ENCODE data around the gene PDE6A. TPM values are rescaled to one million over a fixed set of nuclear protein-coding genes. Genes with fewer than 3 reads are reported as not detected.

Gene PDE6A
- total and polyA plus RNA-seq, 2 of the 8 experiments (the other 6 are each of a cell fraction or from before 2014, with no cell fraction given): not detected

DNA sequence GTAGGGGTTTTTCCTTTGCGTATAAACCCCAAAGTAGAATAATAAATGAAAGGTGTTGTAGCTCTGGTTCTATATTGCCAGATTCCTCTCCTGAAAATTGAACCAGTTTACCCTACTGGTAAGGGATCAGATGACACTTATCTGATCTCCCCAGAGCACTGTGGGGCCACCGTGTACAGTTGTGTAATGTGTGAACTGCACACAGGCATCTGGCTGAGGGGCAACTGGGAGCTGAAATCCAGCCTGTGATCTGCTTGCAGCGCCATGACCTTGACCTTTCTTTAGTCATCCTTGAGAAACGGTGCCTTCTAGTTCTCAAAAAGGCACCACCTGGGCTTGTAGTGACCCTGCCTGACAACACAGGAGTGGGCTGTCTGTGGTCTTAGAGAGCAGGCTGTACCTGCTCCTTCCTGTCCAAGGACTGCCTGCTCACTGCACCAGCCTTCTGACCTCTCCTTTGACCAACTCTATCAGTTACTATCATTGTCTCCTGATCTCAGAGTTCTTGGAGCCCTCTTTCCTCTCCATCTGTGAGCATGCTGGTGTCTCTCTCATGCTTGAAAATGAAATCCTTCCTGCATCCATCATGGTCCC is 40.2 kb downstream of the PDE6A start:
- H3K27me3 ChIP-seq (replicated peaks in 1 of 4; ENCODE audit: control insufficient read depth in 3 of 4, extremely low read depth in 1 of 4, insufficient read depth in 3 of 4, low read length in 3 of 4): no peaks in the 10 kb centered on the region
- H2BK20ac ChIP-seq (ENCODE audit: low read length): no peak overlapping the region
- no peak overlapping the region for H3K4me3 ChIP-seq (ENCODE audit: extremely low read depth in 1 of 4, insufficient read depth in 2 of 4, low read depth in 3 of 4, low read length in 4 of 4)
- no peak overlapping the region for H3K56ac ChIP-seq (replicated peaks; ENCODE audit: insufficient read length, low read depth, low read length)
- FAIRE-seq: no peak
- H3K18ac ChIP-seq (ENCODE audit: extremely low read depth, low read length): no peak overlapping the region
- peak overlapping the region; percentile 80; the same call in 1 of the 2 replicates for H2AFZ ChIP-seq (ENCODE audit: low read length)
- H3K79me2 ChIP-seq (ENCODE audit: control insufficient read depth in 1 of 2, insufficient read depth in 2 of 2, low read length in 2 of 2): no peaks in the 10 kb centered on the region
- H3K4ac ChIP-seq (replicated peaks; ENCODE audit: insufficient read length, low read depth, low read length): no peak overlapping the region
- H3K23ac ChIP-seq (ENCODE audit: insufficient read length): no peak overlapping the region
- H2BK5ac ChIP-seq (ENCODE audit: low read depth, low read length): no peak overlapping the region
- 84% methylated on average over 4 of the region's 4 CpGs; no CpG with 5 or more reads in 1 of the 2 experiments for WGBS, 2 experiments (ENCODE audit: extremely low coverage in 1 of 2, insufficient coverage in 1 of 2, insufficient read length in 1 of 2, insufficient replicate concordance in 2 of 2, low coverage in 1 of 2, low lambda C conversion rate in 2 of 2, missing lambda C conversion rate in 1 of 2)
- ChIA-PET POLR2A (ENCODE audit: partially characterized antibody) (no interaction called here), CTCF (ENCODE audit: partially characterized antibody) (interaction anchor here (0.6 to 2.7 kb wide), 12 partner anchors 10 to 88 kb away, joined by 3 to 15 read pairs (median 4); no protein-coding TSS in a partner anchor)
- no peaks in the 10 kb centered on the region for H3K79me1 ChIP-seq (ENCODE audit: low read depth, low read length)
- no peak overlapping the region for H2AK5ac ChIP-seq (ENCODE audit: low read depth, low read length)
- no peaks in the 10 kb centered on the region; the same call in 1 of the 2 replicates for H3K23me2 ChIP-seq (ENCODE audit: low read depth, low read length)
- H3K9ac ChIP-seq (replicated peaks in 1 of 4; ENCODE audit: extremely low read depth in 1 of 4, low read depth in 3 of 4, low read length in 3 of 4): no peak overlapping the region
- H3K9me3 ChIP-seq (ENCODE audit: insufficient read depth in 2 of 2, low read depth in 1 of 2, low read length in 1 of 2): no peaks in the 10 kb centered on the region
- H3K14ac ChIP-seq (ENCODE audit: insufficient read length): no peak overlapping the region
- no peak overlapping the region for H4K5ac ChIP-seq (ENCODE audit: insufficient read length, low read depth, low read length)
- H2BK120ac ChIP-seq (replicated peaks; ENCODE audit: low read depth, low read length): no peak overlapping the region
- TF ChIP-seq HDAC6 (IDR thresholded peaks at IDR 0.05; ENCODE audit: low read depth, low read length): no peak
- no peak for TF ChIP-seq POLR2AphosphoS5 (IDR thresholded peaks at IDR 0.05; ENCODE audit: low read depth, low read length)
- TF ChIP-seq BACH1 (IDR thresholded peaks at IDR 0.05; ENCODE audit: low read length): no peak
- no peak for TF ChIP-seq YY1 (IDR thresholded peaks at IDR 0.05; ENCODE audit: low read depth, low read length)
- TF ChIP-seq PHF8 (conservative IDR thresholded peaks at IDR 0.05; ENCODE audit: low read depth, low read length): no peak
- TF ChIP-seq, protein P1, sequence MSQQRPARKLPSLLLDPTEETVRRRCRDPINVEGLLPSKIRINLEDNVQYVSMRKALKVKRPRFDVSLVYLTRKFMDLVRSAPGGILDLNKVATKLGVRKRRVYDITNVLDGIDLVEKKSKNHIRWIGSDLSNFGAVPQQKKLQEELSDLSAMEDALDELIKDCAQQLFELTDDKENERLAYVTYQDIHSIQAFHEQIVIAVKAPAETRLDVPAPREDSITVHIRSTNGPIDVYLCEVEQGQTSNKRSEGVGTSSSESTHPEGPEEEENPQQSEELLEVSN (IDR thresholded peaks at IDR 0.05): no peak
- no peak for TF ChIP-seq BCL11A (IDR thresholded peaks at IDR 0.05; ENCODE audit: low read depth in 2 of 2, low read length in 2 of 2)
- TF ChIP-seq CHD2 (IDR thresholded peaks at IDR 0.05; ENCODE audit: low read length): no peak
- TF ChIP-seq ZNF274 (IDR thresholded peaks at IDR 0.05; ENCODE audit: borderline replicate concordance, extremely low read depth, low read length): no peak
- TF ChIP-seq EGR1 (IDR thresholded peaks at IDR 0.05; ENCODE audit: borderline replicate concordance, low read depth, low read length): no peak
- no peak for TF ChIP-seq KDM4A (IDR thresholded peaks at IDR 0.05; ENCODE audit: low read depth, low read length, severe bottlenecking)
- H3K4me2 ChIP-seq (ENCODE audit: insufficient read depth in 1 of 2, low read depth in 2 of 2, low read length in 2 of 2): no peak overlapping the region
- no peak overlapping the region for H2BK12ac ChIP-seq (ENCODE audit: low read depth, low read length)
- no peak overlapping the region for H4K8ac ChIP-seq (ENCODE audit: extremely low read depth, insufficient read depth, low read length)
- H3K36me3 ChIP-seq (ENCODE audit: control insufficient read depth in 2 of 4, insufficient read depth in 4 of 4, low read length in 3 of 4): no peaks in the 10 kb centered on the region
- H2BK15ac ChIP-seq (ENCODE audit: low read length): no peak overlapping the region
- no peak overlapping the region for H3K27ac ChIP-seq (ENCODE audit: low read depth, low read length)
- H3K4me1 ChIP-seq (replicated peaks in 1 of 4; ENCODE audit: control insufficient read depth in 3 of 4, insufficient read depth in 4 of 4, low read length in 3 of 4): no peaks in the 10 kb centered on the region
- H4K20me1 ChIP-seq (replicated peaks in 1 of 2; ENCODE audit: control insufficient read depth in 1 of 2, insufficient read depth in 2 of 2, low read length in 2 of 2): no peaks in the 10 kb centered on the region
- DNase-seq (ENCODE audit: low read depth in 1 of 2, low spot score in 2 of 2): no peak
- no peak overlapping the region for H4K91ac ChIP-seq (replicated peaks; ENCODE audit: insufficient read length, low read length)
